HCT116 (cell line): ENCODE results near the gene NRTN.

ENCODE experiments used
- CTCF ChIP-seq, 3 experiments: fragments of 200-600 bp in 1 of 3; sonication (generic) in 1 of 3; IDR thresholded peaks in 2 of 3; conservative IDR thresholded peaks in 1 of 3; 2 replicates each; pipeline ENCODE4 v1.5.1; 2012 to 2017; ENCODE audit warnings: low read depth in 2 of 3, low read length in 2 of 3, antibody characterized with exemption in 1 of 3, borderline replicate concordance in 1 of 3, control low read depth in 1 of 3, mild to moderate bottlenecking in 1 of 3, mixed read lengths in 1 of 3, mixed run types in 1 of 3, moderate library complexity in 1 of 3; ENCODE audit not compliant: insufficient read depth in 1 of 3
- EGR1 ChIP-seq: IDR thresholded peaks from 2 replicates; pipeline ENCODE4 v1.6.1; 2012; ENCODE audit warnings: low read depth
- EZH2 ChIP-seq: fragments of 200-600 bp; sonication (generic); IDR thresholded peaks from 2 replicates; pipeline ENCODE4 v1.6.1; 2017; ENCODE audit warnings: antibody characterized with exemption, mixed run types
- EZH2phosphoT487 ChIP-seq: fragments of 200-600 bp; IDR thresholded peaks from 2 replicates; pipeline ENCODE4 v1.6.1; 2018; ENCODE audit warnings: antibody characterized with exemption, borderline replicate concordance
- JUND ChIP-seq: IDR thresholded peaks from 2 replicates; pipeline ENCODE4 v1.6.1; 2012
- POLR2A ChIP-seq: IDR thresholded peaks from 2 replicates; pipeline ENCODE4 v1.7.0; 2011; ENCODE audit warnings: borderline replicate concordance; ENCODE audit not compliant: insufficient read depth, insufficient read length; ENCODE audit errors: extremely low read depth
- POLR2AphosphoS5 ChIP-seq: IDR thresholded peaks from 2 replicates; pipeline ENCODE4 v1.6.1; 2011; ENCODE audit warnings: mild to moderate bottlenecking, low read depth, low read length, moderate library complexity
- TF ChIP-seq, protein P1 (sequence below): IDR thresholded peaks from 2 replicates; pipeline ENCODE4 v1.6.1; 2012
- TF ChIP-seq, protein P2 (sequence below): IDR thresholded peaks from 2 replicates; pipeline ENCODE4 v1.6.1; 2011; ENCODE audit warnings: mild to moderate bottlenecking, low read length, moderate library complexity; ENCODE audit not compliant: insufficient replicate concordance; ENCODE audit errors: extremely low read depth

- TF ChIP-seq CTCF (IDR thresholded peaks at IDR 0.05 in 2 of 3, conservative IDR thresholded peaks at IDR 0.05 in 1 of 3; ENCODE audit: borderline replicate concordance in 1 of 3, insufficient read depth in 1 of 3, low read depth in 2 of 3, low read length in 2 of 3) (peak; percentile 98 to 100 (median 100)), EGR1 (peak; percentile 68), POLR2AphosphoS5 (no peak; the same call in 1 of the 2 replicates), EZH2phosphoT487 (no peak), JUND (no peak), EZH2 (no peak), POLR2A (no peak)
- TF ChIP-seq, protein P1, sequence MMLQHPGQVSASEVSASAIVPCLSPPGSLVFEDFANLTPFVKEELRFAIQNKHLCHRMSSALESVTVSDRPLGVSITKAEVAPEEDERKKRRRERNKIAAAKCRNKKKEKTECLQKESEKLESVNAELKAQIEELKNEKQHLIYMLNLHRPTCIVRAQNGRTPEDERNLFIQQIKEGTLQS = no peak
- TF ChIP-seq, protein P2, sequence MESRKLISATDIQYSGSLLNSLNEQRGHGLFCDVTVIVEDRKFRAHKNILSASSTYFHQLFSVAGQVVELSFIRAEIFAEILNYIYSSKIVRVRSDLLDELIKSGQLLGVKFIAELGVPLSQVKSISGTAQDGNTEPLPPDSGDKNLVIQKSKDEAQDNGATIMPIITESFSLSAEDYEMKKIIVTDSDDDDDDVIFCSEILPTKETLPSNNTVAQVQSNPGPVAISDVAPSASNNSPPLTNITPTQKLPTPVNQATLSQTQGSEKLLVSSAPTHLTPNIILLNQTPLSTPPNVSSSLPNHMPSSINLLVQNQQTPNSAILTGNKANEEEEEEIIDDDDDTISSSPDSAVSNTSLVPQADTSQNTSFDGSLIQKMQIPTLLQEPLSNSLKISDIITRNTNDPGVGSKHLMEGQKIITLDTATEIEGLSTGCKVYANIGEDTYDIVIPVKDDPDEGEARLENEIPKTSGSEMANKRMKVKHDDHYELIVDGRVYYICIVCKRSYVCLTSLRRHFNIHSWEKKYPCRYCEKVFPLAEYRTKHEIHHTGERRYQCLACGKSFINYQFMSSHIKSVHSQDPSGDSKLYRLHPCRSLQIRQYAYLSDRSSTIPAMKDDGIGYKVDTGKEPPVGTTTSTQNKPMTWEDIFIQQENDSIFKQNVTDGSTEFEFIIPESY = no peak
Measured at GRCh38 chr19:5803752-5804515, 933 bp upstream of the NRTN start.
